Naive thymus-derived CD8-positive, alpha-beta T cell (primary cell): ENCODE measurements around the gene MEDAG. TPM values are rescaled to one million over a fixed set of nuclear protein-coding genes. Genes with fewer than 3 reads are reported as not detected.

Experiments used
- ATAC-seq, 2 donors: fragments of 150-1000 bp; cut with Tn5 transposase in 1 of 2; sonication (Bioruptor Pico), chemical (Tn5 transposase) in 1 of 2; 1 replicate in 1 of 2; 2 replicates in 1 of 2; pipeline ENCODE4 v1.10.0; 2021; ENCODE audit warnings: mild to moderate bottlenecking in 2 of 2, moderate library complexity in 2 of 2
- POLR2A ChIA-PET: fragments of 350-600 bp; sonication (Branson Sonifier 250); formaldehyde crosslinking; loops from one replicate; lab custom pipeline; 2021; ENCODE audit warnings: antibody characterized with exemption; lab: Charles Lee
- DNase-seq, 10 donors: peaks; one replicate each; pipeline versions ENCODE4 v3.0.0 to v3.0.0-alpha.2; 2020 to 2022
- H3K27ac Mint-ChIP-seq, 10 donors: one replicate each; pipeline ENCODE4 v1.8.0; 2020 to 2022; ENCODE audit warnings: mild to moderate bottlenecking in 10 of 10, mixed read lengths in 10 of 10, moderate library complexity in 4 of 10, inconsistent platforms in 1 of 10
- H3K27me3 Mint-ChIP-seq, 5 donors: one replicate each; pipeline ENCODE4 v1.8.0; 2021 to 2022; ENCODE audit warnings: mixed read lengths in 5 of 5
- H3K36me3 Mint-ChIP-seq, 3 donors: one replicate each; pipeline ENCODE4 v1.8.0; 2020 to 2022; ENCODE audit warnings: mixed read lengths in 3 of 3, mild to moderate bottlenecking in 2 of 3, inconsistent platforms in 1 of 3
- H3K4me1 Mint-ChIP-seq, 4 donors: one replicate each; pipeline ENCODE4 v1.8.0; 2021 to 2022; ENCODE audit warnings: mixed read lengths in 4 of 4
- H3K4me3 Mint-ChIP-seq, 10 donors: one replicate each; pipeline ENCODE4 v1.8.0; 2020 to 2022; ENCODE audit warnings: mild to moderate bottlenecking in 10 of 10, mixed read lengths in 10 of 10, moderate library complexity in 6 of 10, inconsistent platforms in 1 of 10
- H3K9me3 Mint-ChIP-seq, 9 donors: one replicate each; pipeline ENCODE4 v1.8.0; 2020 to 2022; ENCODE audit warnings: mixed read lengths in 9 of 9, mild to moderate bottlenecking in 3 of 9, inconsistent platforms in 1 of 9, moderate library complexity in 1 of 9
- polyA plus RNA-seq, 3 donors: library from polyadenylated mRNA; unstranded; fragments of 300-500 nt; fragmentation: Illumina TruSeq; gene quantifications; one replicate each; pipeline ENCODE4 v1.2.3, GENCODE V29; 2021
- total RNA-seq, 8 experiments: library from RNA in 2 of 8; stranded (reverse) in 2 of 8; gene quantifications; one replicate each; pipeline ENCODE4 v1.2.3 and lab custom pipeline; 2021 to 2026

The MEDAG gene
- total RNA-seq (not detected), polyA plus RNA-seq (not detected), total RNA-seq (lab: John Stamatoyannopoulos, UW) (0 to 0.07 (median 0) reads per million in 6 experiments)

- Mint-ChIP-seq H3K9me3 (peaks cover 0 to 2% (median 0%) of the 10 kb centered on the region in 9 donors), H3K36me3 (peaks cover 2 to 6% (median 3%) of the 10 kb centered on the region in 3 donors), H3K27me3 (peaks cover 41 to 59% (median 55%) of the 10 kb centered on the region in 5 donors), H3K4me1 (peaks cover 4 to 12% (median 6%) of the 10 kb centered on the region in 4 donors), H3K4me3 (peak within 1 kb of the TSS in 2 of 10 donors; percentile 22 to 35), H3K27ac (peak within 1 kb of the TSS in 1 of 10 donors; percentile 60)
- DNase-seq (no peak), ATAC-seq (no peak)
- POLR2A ChIA-PET, result no interaction called here
These were observed at the start of gene MEDAG for GRCh38 chr13:30905932-30906383. Gene MEDAG, plus strand, starts transcription at chr13:30906271. Its CDS starts 245 bp downstream, at chr13:30906516.

DNA sequence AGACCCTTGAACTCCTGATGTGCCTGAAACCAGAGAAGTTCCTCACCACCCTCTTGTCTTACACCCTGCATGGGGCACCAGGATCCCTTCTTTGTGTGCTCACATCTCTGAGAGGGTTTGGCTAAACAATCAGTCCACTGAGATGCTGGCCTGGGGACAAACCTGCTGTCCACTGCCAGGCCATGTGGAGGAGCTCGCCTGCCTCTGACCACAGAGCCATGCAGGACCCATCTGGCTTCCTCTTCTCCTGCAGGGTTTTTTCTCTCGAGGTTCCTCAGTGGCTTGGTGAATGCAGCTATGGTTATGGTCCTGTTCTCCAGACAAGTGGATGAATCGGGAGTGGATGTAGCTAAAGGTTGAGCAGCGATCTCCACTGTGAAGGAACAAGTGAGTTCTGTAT, 49.1 kb upstream of the MEDAG start:
- Mint-ChIP-seq H3K4me3 (no peak overlapping the region), H3K9me3 (peaks cover 0 to 11% (median 0%) of the 10 kb centered on the region in 9 donors)

DNA sequence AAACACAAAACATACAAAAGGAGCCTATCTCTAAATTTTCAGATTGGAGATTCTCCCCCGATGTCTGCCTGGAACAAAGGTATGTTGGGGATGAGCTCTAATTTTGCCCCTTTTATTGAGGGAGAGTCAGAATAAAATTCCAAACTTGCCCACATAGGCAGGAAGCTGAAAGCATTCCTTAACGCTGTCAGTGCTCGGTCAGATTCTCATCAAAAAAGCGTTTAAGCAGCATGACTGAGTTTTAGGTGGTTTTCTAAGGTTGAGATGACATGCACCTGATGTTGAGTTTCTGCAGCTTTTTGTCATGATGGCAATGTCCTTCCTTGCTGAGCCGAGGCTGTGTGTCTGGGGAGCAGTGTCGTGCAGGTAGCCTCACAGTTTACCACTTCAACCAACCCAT, 48.4 kb upstream of the MEDAG start:
- H3K36me3 Mint-ChIP-seq, result no peaks in the 10 kb centered on the region
- no peaks in the 10 kb centered on the region for H3K27me3 Mint-ChIP-seq
- no peak overlapping the region for H3K4me3 Mint-ChIP-seq
- ATAC-seq, result no peak
- H3K4me1 Mint-ChIP-seq, result no peaks in the 10 kb centered on the region
- POLR2A ChIA-PET, result no interaction called here
- H3K27ac Mint-ChIP-seq, result no peak overlapping the region
- DNase-seq, result no peak
- H3K9me3 Mint-ChIP-seq, result peaks cover 0 to 11% (median 0%) of the 10 kb centered on the region in 9 donors

More for the DNA sequence above, 49.1 kb upstream of the MEDAG start:
- Mint-ChIP-seq H3K4me1 (no peaks in the 10 kb centered on the region), H3K36me3 (no peaks in the 10 kb centered on the region), H3K27me3 (peaks cover 0 to 2% (median 0%) of the 10 kb centered on the region in 5 donors), H3K27ac (no peak overlapping the region)
- DNase-seq, result no peak
- no peak for ATAC-seq
- POLR2A ChIA-PET, result no interaction called here

GRCh38 chr13:30859326-30859725, 46.7 kb upstream of the MEDAG start:
- POLR2A ChIA-PET, result no interaction called here
- H3K4me1 Mint-ChIP-seq, result no peaks in the 10 kb centered on the region
- peaks cover 0 to 11% (median 0%) of the 10 kb centered on the region in 9 donors for H3K9me3 Mint-ChIP-seq
- peak overlapping the region in 1 of 10 donors; percentile 9 for H3K27ac Mint-ChIP-seq
- no peaks in the 10 kb centered on the region for H3K27me3 Mint-ChIP-seq
- no peak for DNase-seq
- no peak for ATAC-seq
- no peaks in the 10 kb centered on the region for H3K36me3 Mint-ChIP-seq
- no peak overlapping the region for H3K4me3 Mint-ChIP-seq

DNA sequence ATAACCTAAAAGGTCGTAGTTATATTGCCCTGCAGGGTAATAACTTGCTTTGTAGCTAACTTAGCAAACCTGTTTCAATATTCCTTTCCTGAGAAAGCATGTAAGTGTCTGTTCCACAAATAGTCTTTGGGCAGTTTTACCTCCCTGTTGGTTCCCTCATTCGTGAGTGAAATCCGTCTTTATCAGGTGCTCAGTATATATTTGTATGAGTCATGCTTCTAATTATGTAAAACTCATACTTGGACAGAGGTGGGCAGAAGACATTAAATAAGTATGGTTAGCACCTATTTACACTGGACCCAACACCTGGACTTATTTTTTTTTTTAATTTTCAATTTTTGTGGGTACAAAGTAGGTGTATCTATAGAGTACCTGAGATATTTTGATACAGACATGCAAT, 44.9 kb upstream of the MEDAG start:
- Mint-ChIP-seq H3K4me1 (peaks cover 4 to 6% (median 4%) of the 10 kb centered on the region in 4 donors), H3K4me3 (no peak overlapping the region), H3K36me3 (no peaks in the 10 kb centered on the region), H3K27me3 (peaks cover 0 to 9% (median 4%) of the 10 kb centered on the region in 5 donors), H3K9me3 (peaks cover 0 to 11% (median 0%) of the 10 kb centered on the region in 9 donors), H3K27ac (no peak overlapping the region)
- DNase-seq, result no peak
- POLR2A ChIA-PET, result no interaction called here
- no peak for ATAC-seq

DNA sequence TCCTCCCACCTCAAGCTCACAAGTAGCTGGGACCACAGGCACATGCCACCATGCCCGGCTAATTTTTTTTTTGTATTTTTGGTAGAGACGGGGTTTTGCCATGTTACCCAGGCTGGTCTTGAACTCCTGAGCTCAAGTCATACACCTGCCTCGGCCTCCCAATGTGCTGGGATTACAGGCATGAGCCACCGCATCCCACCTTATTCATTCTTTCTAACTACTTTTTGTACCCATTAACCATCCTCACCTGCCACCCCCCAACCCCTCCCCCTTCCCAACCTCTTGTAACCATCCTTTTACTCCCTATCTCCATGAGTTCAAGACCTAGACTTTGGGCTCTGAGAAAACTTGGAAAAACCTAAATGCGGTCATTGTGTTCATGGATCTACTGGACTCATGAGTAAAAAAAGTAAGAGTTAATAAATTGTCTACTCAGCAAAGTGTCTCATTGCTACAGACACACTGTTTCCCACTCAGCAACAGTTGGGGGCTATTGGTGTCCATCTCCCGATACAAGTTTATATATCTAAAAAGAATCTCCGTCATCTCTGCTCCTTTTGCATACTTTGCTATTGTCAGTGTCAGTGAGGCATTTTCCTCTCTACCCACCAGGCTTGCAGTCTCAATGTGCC, 44.1 kb upstream of the MEDAG start:
- DNase-seq, result no peak
- Mint-ChIP-seq H3K36me3 (no peaks in the 10 kb centered on the region), H3K27ac (no peak overlapping the region), H3K4me1 (peaks cover 4 to 6% (median 4%) of the 10 kb centered on the region in 4 donors), H3K27me3 (peaks cover 0 to 9% (median 4%) of the 10 kb centered on the region in 5 donors), H3K4me3 (no peak overlapping the region), H3K9me3 (peaks cover 0 to 11% (median 0%) of the 10 kb centered on the region in 9 donors)
- POLR2A ChIA-PET, result no interaction called here
- no peak for ATAC-seq

- Mint-ChIP-seq H3K9me3 (peaks cover 0 to 11% (median 0%) of the 10 kb centered on the region in 9 donors), H3K27ac (no peak overlapping the region), H3K4me3 (no peak overlapping the region), H3K36me3 (no peaks in the 10 kb centered on the region), H3K4me1 (peaks cover 4 to 6% (median 4%) of the 10 kb centered on the region in 4 donors), H3K27me3 (peaks cover 0 to 9% (median 4%) of the 10 kb centered on the region in 5 donors)
- no peak for ATAC-seq
- POLR2A ChIA-PET, result no interaction called here
- no peak for DNase-seq
These were observed 43.4 kb upstream of the MEDAG start for GRCh38 chr13:30862707-30863106.

DNA sequence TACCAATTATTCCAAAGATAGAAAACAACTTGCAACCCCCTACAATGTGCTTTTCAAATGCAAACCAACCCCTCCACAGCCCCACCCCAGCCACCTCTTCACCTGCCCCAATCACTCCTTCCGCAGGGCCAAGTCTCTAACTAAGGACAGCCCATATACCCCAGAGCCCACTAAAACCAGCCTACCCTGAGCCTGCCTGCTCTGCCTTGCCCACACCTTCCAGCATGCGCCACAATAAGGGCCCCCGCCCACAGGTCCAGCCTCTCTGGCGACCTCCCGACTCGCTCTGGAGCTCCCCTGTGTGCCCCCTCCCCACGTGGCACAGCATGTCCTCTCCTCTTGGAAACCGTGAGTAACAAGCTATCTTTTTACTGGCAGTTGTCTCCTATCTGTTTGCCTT, 42.8 kb upstream of the MEDAG start:
- no peak for DNase-seq
- ATAC-seq, result no peak
- H3K27me3 Mint-ChIP-seq, result peaks cover 0 to 9% (median 4%) of the 10 kb centered on the region in 5 donors

DNA sequence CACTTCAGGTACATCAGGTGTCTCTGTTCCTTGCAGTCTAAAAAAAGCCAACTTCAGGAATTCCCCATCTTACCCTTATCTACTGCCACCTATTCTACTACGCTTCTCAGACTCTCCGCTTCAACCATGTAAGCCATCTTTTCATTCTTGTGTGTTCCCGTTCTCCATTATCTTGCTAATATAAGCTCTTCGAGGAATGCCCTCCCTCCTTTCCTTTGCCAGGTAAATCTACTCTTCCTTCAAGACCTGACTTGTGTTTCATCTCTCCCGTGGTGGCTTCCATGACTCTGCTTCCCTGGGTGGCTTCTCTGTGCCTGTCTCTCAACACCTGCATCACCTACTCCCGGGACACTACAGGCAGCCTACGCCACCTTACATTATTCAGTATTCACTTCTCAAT, 42.3 kb upstream of the MEDAG start:
- peaks cover 0 to 7% (median 0%) of the 10 kb centered on the region in 9 donors for H3K9me3 Mint-ChIP-seq
- POLR2A ChIA-PET, result no interaction called here
- peak overlapping the region in 1 of 10 donors; percentile 29 for H3K27ac Mint-ChIP-seq
- no peaks in the 10 kb centered on the region for H3K36me3 Mint-ChIP-seq
- ATAC-seq (no peak), DNase-seq (no peak)
- H3K4me1 Mint-ChIP-seq, result peaks cover 4 to 6% (median 4%) of the 10 kb centered on the region in 4 donors
- no peak overlapping the region for H3K4me3 Mint-ChIP-seq
- H3K27me3 Mint-ChIP-seq, result peaks cover 0 to 9% (median 4%) of the 10 kb centered on the region in 5 donors

More for the DNA sequence above, 42.8 kb upstream of the MEDAG start:
- Mint-ChIP-seq H3K4me1 (peaks cover 4 to 6% (median 4%) of the 10 kb centered on the region in 4 donors), H3K36me3 (no peaks in the 10 kb centered on the region), H3K4me3 (no peak overlapping the region), H3K9me3 (peaks cover 0 to 11% (median 0%) of the 10 kb centered on the region in 9 donors), H3K27ac (no peak overlapping the region)
- POLR2A ChIA-PET, result no interaction called here

DNA sequence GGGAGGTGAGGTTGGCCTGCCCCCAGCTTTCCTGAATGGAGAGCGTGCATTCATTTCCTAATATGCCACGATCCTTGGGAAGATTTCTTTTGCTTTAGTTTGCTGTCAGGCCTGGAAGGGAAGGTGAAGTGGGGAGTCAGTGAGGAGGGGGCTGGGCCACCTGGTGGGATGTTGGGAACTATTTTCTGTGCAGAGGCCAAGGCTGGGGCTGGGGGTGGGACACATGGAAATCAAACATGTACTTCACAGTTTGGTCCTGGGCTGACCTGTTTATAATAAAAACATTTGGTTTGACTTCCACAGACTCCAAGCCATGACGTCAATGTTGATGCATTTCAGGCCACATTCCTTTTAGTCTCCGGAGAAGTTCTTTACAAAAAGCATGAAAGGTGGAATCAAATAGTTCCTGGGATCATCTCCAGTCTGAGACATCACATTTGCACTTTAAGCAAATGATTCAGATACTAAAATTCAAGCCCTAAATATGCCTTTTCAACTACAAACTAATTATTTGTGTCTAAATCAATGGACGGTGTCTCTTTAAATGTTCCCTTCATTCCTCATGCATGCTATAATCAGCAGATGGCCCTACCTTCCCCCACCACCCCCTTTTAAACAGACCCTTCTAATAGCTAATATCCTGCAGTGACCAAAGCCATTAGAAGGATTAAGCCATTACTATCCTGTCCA, 41.5 kb upstream of the MEDAG start:
- Mint-ChIP-seq H3K4me1 (peaks cover 4 to 6% (median 4%) of the 10 kb centered on the region in 4 donors), H3K36me3 (no peaks in the 10 kb centered on the region), H3K9me3 (no peaks in the 10 kb centered on the region), H3K27ac (no peak overlapping the region), H3K27me3 (peaks cover 0 to 10% (median 5%) of the 10 kb centered on the region in 5 donors), H3K4me3 (no peak overlapping the region)
- no peak for ATAC-seq
- no peak for DNase-seq
- POLR2A ChIA-PET, result no interaction called here

DNA sequence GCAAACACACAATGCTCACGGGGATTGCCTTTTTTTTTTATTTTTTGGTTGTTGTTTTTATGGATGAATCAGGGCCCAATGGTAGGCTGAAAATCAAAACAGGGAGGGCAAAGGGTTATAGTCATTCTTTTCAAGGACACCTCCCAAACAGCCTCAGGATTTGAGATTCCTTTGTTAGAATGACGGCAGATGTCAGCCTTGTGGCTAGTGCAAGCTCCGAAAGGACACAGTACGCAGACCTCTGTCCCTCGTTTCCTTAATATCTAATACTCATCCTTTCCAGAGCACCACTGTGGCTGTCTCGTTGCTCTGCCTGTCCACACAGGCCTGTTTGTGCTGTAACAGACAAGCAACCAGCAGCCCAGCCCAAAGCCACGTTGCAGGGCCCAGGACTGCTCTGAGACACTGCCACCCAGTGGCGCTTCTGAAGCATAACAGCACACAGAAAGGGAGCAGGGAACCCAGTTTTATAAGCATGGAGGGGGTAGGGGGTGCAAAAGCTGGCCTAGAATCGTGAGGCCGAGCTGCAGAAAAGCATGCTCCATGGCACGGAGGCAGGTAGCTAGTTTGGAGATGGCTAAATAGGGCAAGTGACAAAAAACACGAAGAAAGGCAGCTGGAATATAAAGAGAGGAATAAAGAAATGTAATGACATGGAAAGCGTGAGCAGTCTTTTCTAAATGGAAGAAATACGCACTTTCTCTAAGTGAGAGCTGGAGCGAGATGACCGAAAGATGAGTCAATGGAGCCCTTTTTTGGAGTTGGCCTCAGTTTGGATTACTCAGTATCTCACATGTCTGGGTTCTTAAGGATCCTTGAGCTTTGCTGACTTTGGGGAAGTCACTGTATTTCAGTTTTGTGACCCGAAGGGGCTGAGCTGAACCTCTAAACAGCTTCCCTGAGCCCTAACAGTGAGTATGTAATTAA, 40.7 kb upstream of the MEDAG start:
- POLR2A ChIA-PET, result no interaction called here
- no peak overlapping the region for H3K4me3 Mint-ChIP-seq
- peaks cover 4 to 6% (median 5%) of the 10 kb centered on the region in 4 donors for H3K4me1 Mint-ChIP-seq
- peak; percentile 80 to 87 for ATAC-seq
- no peaks in the 10 kb centered on the region for H3K36me3 Mint-ChIP-seq
- DNase-seq, result peak in 9 of 10 donors; percentile 12 to 67 (median 31)
- H3K27ac Mint-ChIP-seq, result no peak overlapping the region
- no peaks in the 10 kb centered on the region for H3K9me3 Mint-ChIP-seq
- peaks cover 0 to 17% (median 9%) of the 10 kb centered on the region in 5 donors for H3K27me3 Mint-ChIP-seq

- H3K27ac Mint-ChIP-seq, result no peak overlapping the region
- DNase-seq, result no peak
- no peaks in the 10 kb centered on the region for H3K9me3 Mint-ChIP-seq
- POLR2A ChIA-PET, result no interaction called here
- ATAC-seq, result no peak
- no peaks in the 10 kb centered on the region for H3K36me3 Mint-ChIP-seq
- peaks cover 4 to 6% (median 5%) of the 10 kb centered on the region in 4 donors for H3K4me1 Mint-ChIP-seq
- H3K4me3 Mint-ChIP-seq, result no peak overlapping the region
- peaks cover 0 to 21% (median 13%) of the 10 kb centered on the region in 5 donors for H3K27me3 Mint-ChIP-seq
These were observed 39.4 kb upstream of the MEDAG start for GRCh38 chr13:30866677-30867076.
